Embryonic facial prominence (tissue), 1 donor: ENCODE results near the gene ZDHHC11.
"Not testable (repeated sequence)": the region's sequence is repeated elsewhere in the genome, so short reads cannot be mapped to it uniquely, and the experiment has no call there.

Experiments used
- DNase-seq: peaks from one replicate; pipeline ENCODE4 v3.0.0-alpha.2; 2016; ENCODE audit errors: extremely low spot score

ZDHHC11 gene

DNA sequence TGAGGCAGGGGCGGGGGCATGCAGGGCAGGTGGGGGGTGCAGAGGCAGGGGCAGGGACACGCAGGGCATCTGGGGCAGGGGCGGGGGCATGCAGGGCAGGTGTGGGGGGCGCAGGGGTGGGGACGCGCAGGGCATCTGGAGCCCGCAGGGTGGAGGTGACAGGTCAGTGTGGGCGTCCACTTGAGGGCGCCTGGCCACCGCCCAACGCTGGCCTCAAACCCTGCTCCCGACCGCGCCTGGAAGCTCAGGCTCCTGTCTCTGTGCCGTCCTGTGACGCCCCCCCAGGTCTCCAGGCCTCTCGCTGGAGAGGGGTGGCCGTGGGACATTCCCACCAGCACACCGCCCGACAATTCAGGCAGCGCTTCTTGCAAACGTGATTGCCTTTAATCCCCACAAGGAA, 6.9 kb downstream of the ZDHHC11 start:
- DNase-seq = not testable (repeated sequence)

DNA sequence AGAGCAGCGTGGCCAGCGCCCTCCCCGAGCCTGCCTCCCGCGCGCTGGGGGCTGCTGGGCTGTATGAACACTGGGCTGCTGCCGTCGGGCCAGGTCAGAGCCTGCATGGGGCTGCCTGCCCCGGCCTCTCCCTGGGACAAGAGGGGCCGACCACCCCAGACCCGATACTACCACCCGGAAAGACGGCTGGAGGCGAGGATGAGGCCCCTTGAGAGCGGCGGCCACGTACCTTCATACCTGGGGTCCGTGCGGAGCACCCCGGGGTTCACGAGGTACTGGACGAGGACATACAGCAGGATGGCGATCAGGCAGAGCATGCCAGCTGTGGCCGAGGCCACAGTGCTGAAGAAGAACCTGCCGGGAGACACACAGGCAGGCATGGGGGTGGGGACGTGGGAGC, 7.4 kb downstream of the ZDHHC11 start:
- DNase-seq = not testable (repeated sequence)

DNA sequence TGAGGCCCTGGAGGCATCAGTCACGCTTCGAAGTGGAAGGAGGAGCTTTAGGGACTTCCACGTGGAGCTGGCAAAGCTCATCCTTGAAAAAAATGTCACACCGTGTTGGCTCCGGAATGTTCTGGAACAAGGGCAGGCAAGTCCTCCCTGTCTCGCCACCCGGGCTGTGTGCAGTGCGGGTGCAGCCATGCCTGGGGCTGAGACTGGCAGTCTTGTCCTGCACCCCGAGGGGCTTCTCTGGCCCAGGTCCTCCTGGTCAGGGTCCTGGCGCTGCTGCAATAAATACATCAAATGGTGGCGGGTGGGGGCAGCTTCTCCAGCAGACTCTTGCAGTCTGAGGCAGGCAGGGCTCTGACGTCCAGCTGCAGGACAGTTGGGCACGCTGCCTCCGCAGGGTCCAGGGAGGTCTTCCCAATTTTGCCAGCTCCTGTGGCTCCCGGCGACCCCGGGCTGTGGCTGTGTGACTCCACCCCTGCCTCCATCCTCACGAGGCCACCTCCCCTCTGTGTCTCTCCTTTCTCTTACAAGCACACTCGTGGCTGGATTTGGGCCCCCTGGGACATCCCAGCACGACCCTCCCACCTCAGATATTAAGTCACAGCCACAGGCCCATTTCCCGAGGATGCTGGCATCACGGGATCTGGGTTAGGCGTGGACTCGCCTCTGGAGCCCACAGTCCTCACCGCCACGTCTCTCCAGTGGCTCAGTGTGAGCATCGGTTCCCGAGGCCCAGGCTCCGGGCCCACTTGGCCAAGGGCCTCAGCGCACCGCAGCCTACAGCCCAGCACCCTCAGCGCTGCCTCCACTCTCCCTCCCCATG, 8.2 kb downstream of the ZDHHC11 start:
- DNase-seq = not testable (repeated sequence)

- not testable (repeated sequence) for DNase-seq
These were observed 9.0 kb downstream of the ZDHHC11 start for GRCh38 chr5:841531-842401.

- DNase-seq = not testable (repeated sequence)
These were observed 9.8 kb downstream of the ZDHHC11 start for GRCh38 chr5:840974-841435.

DNA sequence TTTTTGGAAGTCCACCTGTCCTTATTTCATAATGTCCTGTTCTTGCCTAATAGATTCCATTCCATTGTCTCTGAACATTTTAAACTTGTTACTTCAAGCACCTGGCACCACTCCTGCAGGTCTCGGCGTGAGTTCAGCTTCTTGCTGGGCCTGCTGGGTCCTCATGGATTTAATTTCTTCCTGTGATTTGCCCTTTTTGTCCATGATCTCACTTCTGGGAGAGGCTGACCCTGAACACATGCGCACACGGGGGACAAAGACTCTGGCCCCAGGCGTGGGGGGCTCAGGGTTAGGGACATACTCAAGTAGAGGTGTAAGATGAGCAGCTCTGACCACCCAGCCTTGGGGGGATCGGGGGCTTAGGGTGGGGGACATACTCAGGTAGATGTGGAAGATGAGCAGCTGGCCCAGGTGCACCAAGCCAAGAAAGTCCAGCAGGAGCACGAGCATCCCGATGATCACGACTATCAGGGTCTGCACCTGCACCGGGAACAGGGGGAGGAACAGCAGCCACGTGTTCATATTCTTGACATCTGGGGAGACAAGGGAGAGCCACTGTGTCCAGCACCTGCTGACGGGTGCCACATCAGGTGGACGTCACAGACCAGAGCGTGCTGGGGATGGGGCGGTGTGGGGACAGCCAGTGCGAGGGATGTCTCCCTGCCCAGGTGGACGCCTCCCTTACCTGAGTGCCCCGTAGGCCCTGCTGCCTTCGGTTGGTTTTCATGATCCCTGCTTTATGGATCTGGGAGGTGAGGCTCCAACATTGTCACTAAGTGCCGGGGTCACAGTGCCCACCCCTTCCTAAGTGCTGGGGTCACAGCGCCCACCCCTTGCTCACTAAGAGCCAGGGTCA, 10.4 kb downstream of the ZDHHC11 start:
- DNase-seq = not testable (repeated sequence)

DNA sequence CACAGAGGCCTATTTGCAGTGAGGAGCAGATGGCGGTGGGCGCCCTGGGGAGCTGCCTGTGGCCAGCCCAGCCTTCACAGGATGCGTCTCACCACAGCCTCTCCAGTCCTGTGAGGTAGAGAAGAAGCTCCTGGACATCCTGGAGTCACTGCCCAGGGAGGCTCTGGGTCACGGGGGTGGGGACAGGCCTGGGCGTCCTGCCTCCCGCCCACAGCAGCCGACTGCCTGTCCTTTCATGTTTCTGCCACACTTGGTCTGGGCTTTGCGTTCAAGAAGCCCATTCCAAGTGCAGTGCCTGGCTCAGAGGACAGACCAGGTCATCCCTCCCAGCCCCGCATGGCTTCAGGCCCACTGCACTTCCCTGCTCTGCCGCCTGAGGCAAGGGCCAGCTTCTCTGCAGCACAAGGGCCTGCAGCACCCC, 12.3 kb downstream of the ZDHHC11 start:
- DNase-seq = not testable (repeated sequence)

DNA sequence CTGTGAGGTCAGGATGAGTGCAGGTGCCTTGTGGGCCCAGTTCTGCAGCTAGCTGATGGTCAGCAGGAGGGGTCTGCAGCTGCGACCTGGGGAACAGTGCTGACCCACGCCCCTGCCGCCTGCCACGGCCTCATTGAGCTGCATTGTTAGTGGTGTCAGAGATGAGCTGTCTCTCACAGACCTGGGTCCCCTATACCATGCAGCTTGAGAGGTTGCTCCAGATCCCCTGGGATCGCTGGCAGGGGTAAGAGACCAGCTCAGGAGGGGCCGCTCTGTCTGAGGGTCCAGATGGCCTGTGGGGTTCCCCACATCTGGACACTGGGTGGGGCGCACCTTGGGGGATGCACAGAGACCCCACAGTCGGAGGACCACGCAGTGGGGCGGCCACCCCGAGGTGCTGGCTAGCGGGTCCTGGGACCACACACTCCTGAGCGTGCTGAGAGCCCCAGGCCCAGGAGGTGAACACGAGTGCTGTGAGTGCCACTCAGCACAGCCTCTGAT, 13.1 kb downstream of the ZDHHC11 start:
- not testable (repeated sequence) for DNase-seq

DNA sequence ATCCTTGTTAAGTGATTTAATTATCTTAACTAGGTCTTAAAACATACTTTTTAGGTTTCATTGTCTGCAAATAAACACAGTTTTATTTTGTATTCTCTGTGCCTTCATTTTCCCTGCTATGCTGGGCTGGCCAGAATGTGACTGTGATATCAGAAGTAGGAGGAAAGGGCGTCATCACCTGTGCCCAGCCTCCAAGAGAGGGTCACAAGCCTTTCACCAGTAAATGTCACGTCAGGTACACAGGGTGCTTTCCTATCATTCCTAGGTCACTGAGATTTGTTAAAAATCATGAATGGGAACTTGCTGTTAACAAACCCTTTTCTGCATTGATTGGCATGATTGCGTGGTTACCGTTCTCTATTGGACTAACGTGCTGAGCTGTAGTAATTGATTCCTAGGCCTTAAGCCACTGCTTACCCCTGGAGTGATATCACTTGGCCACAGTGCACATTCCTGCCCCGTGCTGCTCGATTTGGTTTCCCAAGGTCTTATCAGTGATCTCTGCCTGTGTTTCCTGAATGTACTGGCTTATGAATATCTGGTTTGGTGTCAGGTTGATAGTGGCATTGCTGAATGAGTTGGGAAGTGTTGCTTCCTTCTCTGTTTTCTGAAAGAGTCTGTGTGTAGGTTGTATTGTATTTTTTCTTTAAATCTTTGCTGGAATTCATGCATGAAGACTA, 14.7 kb downstream of the ZDHHC11 start:
- not testable (repeated sequence) for DNase-seq

DNA sequence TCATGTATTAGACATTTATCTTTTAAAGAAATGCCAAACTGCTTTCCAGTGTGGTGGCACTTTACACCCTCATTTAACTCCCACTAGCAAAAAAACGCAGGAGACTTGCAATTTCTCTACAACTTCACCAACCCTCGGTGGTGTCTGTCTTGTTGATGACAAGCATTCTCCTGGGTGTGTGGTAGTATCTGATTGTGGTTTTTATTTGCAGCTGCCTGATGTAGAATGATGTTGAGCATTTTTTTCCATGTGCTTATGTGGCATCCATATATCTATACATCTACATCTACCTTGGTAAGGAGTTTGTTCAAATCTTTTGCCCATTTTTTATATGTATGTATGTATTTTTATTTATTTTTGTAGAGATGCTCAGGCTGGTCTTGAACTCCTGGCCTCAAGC, 16.8 kb downstream of the ZDHHC11 start:
- not testable (repeated sequence) for DNase-seq

- not testable (repeated sequence) for DNase-seq
These were observed 22.6 kb downstream of the ZDHHC11 start for GRCh38 chr5:828194-828593.

DNA sequence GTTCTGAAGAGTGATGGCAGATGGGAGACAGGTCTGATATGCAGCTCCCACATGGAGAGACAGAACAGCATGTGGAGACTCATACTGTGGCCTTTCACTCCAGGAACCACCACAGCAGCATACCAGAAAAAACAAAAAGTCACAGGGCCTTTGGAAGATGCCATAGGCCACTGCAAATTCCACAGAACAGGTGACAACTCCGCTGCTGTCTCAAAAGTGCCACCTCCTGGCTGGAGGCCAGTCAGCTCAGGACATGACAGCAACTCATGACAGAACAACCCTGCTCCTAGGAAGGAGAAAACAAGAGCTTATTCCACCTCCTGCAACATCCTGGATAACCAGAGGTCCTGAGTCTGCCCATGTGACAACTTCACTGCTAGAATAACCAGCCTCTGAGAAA, 25.2 kb downstream of the ZDHHC11 start:
- DNase-seq = not testable (repeated sequence)

DNA sequence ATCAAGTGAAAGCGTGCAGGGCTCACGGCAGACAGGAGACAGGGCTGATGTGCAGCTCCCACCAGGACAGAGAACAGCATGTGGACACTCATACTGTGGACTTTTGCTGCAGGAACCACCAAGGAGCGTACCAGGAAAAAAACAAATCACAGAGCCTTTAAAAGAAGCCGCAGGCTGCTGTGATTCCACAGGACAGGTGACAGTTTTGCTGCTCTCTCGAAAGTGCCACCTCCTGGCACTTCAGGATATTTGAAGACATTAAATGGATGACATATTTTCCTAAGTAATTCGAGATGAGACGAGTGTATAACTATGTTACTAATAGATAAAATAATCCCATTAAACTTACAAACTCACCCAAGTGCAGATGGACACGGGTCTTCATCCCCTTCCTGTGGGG, 29.3 kb downstream of the ZDHHC11 start:
- DNase-seq = no peak

DNA sequence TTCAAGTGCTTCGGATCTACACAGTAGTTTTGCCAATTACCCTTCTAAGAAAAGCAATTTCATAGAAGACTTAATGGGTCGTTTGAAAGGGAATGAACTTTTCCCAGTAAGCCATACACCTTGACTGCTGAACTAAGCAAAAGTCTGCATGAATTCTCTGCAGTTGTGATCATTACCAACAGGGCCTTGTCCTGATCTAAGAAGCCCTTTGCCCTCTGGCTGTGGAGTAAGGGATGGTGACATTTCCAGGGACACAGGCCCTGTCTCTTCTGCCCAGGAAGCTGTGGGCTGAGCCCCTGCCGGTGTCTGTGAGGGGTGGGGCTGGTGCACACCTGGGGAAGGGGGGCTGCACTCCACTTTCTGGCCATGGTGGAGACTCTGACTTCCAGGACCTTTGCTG, 30.5 kb downstream of the ZDHHC11 start:
- no peak for DNase-seq

- no peak for DNase-seq
These were observed 31.7 kb downstream of the ZDHHC11 start for GRCh38 chr5:819078-819477.

DNA sequence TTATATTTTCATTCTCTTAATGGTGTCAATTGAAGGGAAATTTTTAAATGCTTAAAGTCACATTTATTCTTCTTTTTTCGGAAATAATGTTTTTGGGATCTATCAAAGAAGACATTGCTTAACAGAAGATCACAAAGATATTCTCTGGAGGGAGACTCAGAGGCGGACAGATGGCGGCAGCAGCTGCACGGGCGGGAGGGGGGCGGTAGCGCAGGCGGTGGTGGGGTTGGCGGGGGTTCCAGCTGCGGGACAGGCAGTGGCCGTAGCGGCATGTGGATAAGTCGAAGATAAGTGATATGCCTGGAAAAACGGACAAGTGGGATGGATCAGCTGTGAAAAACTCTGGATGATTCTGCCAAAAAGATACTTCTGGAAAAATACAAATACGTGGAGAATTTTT, 34.6 kb downstream of the ZDHHC11 start:
- no peak for DNase-seq

- no peak for DNase-seq
These were observed 35.3 kb downstream of the ZDHHC11 start for GRCh38 chr5:815449-815848.

DNA sequence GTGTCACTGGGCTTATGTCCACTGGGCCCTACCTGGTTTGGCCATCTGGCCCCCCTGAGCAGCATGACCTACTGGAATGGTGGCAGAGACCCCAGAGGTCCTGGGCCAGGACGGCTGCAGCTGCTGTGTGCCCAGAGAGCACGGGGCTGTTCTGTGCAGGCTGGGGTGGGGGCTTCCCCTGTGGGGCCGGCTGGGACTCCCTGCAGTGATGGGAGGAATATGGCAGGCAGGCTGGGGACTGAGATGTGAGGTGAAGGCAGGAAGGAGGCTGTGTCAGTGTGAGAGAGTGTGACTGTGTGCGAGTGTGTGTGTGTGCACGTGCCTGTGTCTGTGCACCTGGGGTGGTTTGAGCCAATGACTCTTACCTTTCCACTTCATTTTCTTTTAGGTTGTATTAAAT, 37.2 kb downstream of the ZDHHC11 start:
- DNase-seq = not testable (repeated sequence)

DNA sequence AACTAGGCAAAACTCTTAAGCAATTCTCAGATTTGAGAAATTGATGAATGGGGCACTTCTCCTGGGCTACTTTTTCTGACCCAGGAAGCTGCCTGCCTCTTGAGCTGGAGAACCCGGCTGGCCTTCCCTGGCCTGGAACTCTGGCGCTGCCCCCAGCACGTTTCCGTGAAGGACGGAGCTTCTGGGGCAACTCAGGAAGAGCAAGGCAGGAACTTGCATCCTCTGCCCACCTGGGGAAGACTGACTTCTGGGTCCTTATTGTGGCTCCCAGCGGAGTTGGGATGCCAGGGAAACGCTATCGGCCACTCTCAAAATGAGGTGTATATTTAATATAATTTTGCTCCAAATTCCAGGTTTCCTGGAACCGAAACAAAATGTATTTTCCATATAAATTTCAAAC, 39.4 kb downstream of the ZDHHC11 start:
- DNase-seq = not testable (repeated sequence)

DNA sequence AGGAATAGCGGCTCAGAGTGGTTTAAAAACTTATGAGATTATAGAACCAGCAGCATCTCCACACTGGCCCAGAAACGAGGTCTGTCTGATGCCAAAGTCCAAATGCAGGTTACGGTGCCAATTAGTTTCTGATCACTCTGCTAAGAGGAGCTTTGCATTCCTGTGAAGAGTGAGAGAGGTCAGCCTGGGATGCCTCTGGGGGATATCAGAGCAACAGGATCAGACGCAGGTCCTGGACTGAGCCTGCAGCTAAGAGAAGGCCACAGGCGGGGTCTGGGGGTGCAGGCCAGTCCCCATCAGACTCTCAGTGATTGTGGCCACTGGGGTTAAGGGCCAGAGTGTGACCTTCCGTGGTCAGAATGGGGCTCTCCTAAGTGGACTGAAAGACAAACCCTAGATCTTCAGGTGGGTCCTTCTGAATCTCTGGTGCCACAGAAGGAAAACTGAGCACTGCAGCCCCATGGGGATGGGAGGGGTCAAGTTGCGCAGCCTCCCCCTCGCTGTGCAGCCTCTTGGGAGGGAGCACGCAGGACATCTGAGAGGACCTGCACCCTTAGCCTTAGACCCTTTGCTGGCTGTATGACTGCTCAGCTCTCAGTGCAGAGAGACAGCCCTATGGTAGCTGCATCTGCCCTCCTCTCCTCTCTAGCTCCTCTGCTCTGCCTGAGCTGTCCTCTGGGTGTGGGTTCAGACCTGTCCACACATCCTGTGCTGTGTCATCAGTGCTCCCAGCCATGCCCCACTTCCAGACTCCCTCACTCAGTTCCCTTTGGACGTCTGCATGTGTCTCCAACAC, 42.9 kb downstream of the ZDHHC11 start:
- DNase-seq = not testable (repeated sequence)
